HCT116 (cell line): ENCODE data around the gene FBXL15. TPM values are rescaled to one million over a fixed set of nuclear protein-coding genes. Genes with fewer than 3 reads are reported as not detected.

ENCODE experiments used
- ATAC-seq: fragments of 200-7000 bp; cut with Tn5 transposase; 2 replicates; pipeline ENCODE4 v1.9.1; 2020; ENCODE audit warnings: mild to moderate bottlenecking, moderate library complexity
- BruUV-seq: library from RNA; stranded (reverse); fragments of 400-500 nt; replicated peaks from 2 replicates; lab custom pipeline; 2021; lab: Mats Ljungman, UMichigan
- CTCF ChIA-PET: fragments of 300-600 bp; sonication (Branson Sonifier 250); formaldehyde crosslinking; loops from one replicate; lab custom pipeline; 2021; ENCODE audit warnings: antibody characterized with exemption; lab: Charles Lee
- POLR2A ChIA-PET: fragments of 300-600, 350-600 bp; sonication (Branson Sonifier 250); formaldehyde crosslinking; loops from one replicate; lab custom pipeline; 2021; ENCODE audit warnings: antibody characterized with exemption; lab: Charles Lee
- RAD21 ChIA-PET, 2 experiments: fragments of 300-600 bp; sonication (Branson Sonifier 250); formaldehyde crosslinking; loops; one replicate each; lab custom pipeline; 2023; ENCODE audit warnings: low total read pairs in 2 of 2; ENCODE audit not compliant: uncharacterized antibody in 2 of 2, unreplicated experiment in 2 of 2, low non-redundant PET in 1 of 2; lab: Charles Lee
- DNase-seq: peaks from one replicate; pipeline ENCODE4 v3.0.0-alpha.2; 2010; ENCODE audit warnings: low read depth, low spot score
- H2AFZ ChIP-seq: fragments of 200-600 bp; shearing (Covaris generic), sonication (generic); 2 replicates; pipeline ENCODE4 v1.6.1; 2017; ENCODE audit warnings: low read depth, mixed run types, mixed read lengths, antibody characterized with exemption, low read length; ENCODE audit not compliant: poor library complexity, severe bottlenecking
- H3K27ac ChIP-seq: 2 replicates; pipeline ENCODE4 v1.5.1; 2012; ENCODE audit warnings: low read depth, low read length
- H3K27me3 ChIP-seq: fragments of 200-600 bp; sonication (generic); 2 replicates; pipeline ENCODE4 v1.6.1; 2016; ENCODE audit warnings: mixed run types, low read length, mixed read lengths; ENCODE audit not compliant: insufficient read depth
- H3K36me3 ChIP-seq, 2 experiments: fragments of 200-500 bp in 1 of 2; fragments of 200-600 bp in 1 of 2; sonication (Bioruptor generic) in 1 of 2; sonication (generic) in 1 of 2; 2 replicates each; pipeline versions ENCODE4 v1.5.1 to v1.6.1; 2014 to 2016; ENCODE audit warnings: low read length in 2 of 2, inconsistent platforms in 1 of 2, mixed read lengths in 1 of 2, mixed run types in 1 of 2; ENCODE audit not compliant: insufficient read depth in 2 of 2, control insufficient read depth in 1 of 2
- H3K4me1 ChIP-seq, 2 experiments: fragments of 200-600 bp in 1 of 2; sonication (generic) in 1 of 2; 2 replicates each; pipeline versions ENCODE4 v1.5.1 to v1.6.1; 2012 to 2017; ENCODE audit warnings: low read length in 2 of 2, inconsistent platforms in 1 of 2, mild to moderate bottlenecking in 1 of 2, mixed read lengths in 1 of 2, mixed run types in 1 of 2, moderate library complexity in 1 of 2; ENCODE audit not compliant: insufficient read depth in 2 of 2, control insufficient read depth in 1 of 2
- H3K4me2 ChIP-seq: fragments of 200-600 bp; sonication (generic); 2 replicates; pipeline ENCODE4 v1.6.1; 2017; ENCODE audit warnings: mixed run types, low read length, mixed read lengths
- H3K4me3 ChIP-seq, 2 experiments: fragments of 200-600 bp in 1 of 2; sonication (generic) in 1 of 2; replicated peaks in 1 of 2; 2 replicates each; pipeline ENCODE4 v1.5.1; 2011 to 2016; ENCODE audit warnings: low read length in 2 of 2, control low read depth in 1 of 2, low read depth in 1 of 2, mild to moderate bottlenecking in 1 of 2, mixed read lengths in 1 of 2, mixed run types in 1 of 2
- H3K79me2 ChIP-seq: fragments of 200-600 bp; sonication (generic); 2 replicates; pipeline ENCODE4 v1.6.1; 2017; ENCODE audit warnings: mild to moderate bottlenecking, mixed run types, low read length, moderate library complexity, mixed read lengths; ENCODE audit not compliant: insufficient read depth
- H3K9ac ChIP-seq: fragments of 200-600 bp; sonication (generic); 2 replicates; pipeline ENCODE4 v1.6.1; 2016; ENCODE audit warnings: low read length, mixed read lengths
- H3K9me2 ChIP-seq: fragments of 200-600 bp; sonication (generic), shearing (Covaris generic); 2 replicates; pipeline ENCODE4 v1.6.1; 2017; ENCODE audit warnings: mixed run types, mild to moderate bottlenecking, moderate library complexity; ENCODE audit not compliant: insufficient read depth
- H3K9me3 ChIP-seq, 2 experiments: fragments of 200-500 bp in 1 of 2; fragments of 200-600 bp in 1 of 2; sonication (Bioruptor generic) in 1 of 2; sonication (generic) in 1 of 2; 2 replicates each; pipeline ENCODE4 v1.6.1; 2014 to 2017; ENCODE audit warnings: low read length in 2 of 2, mixed read lengths in 2 of 2, inconsistent platforms in 1 of 2, low read depth in 1 of 2, mild to moderate bottlenecking in 1 of 2, mixed run types in 1 of 2, moderate library complexity in 1 of 2; ENCODE audit not compliant: control insufficient read depth in 1 of 2, insufficient read depth in 1 of 2
- H4K20me1 ChIP-seq: fragments of 200-600 bp; sonication (generic), shearing (Covaris generic); 2 replicates; pipeline ENCODE4 v1.6.1; 2017; ENCODE audit warnings: mixed run types, mild to moderate bottlenecking, moderate library complexity; ENCODE audit not compliant: insufficient read depth
- ELF1 ChIP-seq: IDR thresholded peaks from 2 replicates; pipeline ENCODE4 v1.6.1; 2012; ENCODE audit warnings: low read depth, borderline replicate concordance
- EZH2 ChIP-seq: fragments of 200-600 bp; sonication (generic); IDR thresholded peaks from 2 replicates; pipeline ENCODE4 v1.6.1; 2017; ENCODE audit warnings: antibody characterized with exemption, mixed run types
- MAX ChIP-seq: IDR thresholded peaks from 2 replicates; pipeline ENCODE4 v1.6.1; 2012
- POLR2AphosphoS5 ChIP-seq: IDR thresholded peaks from 2 replicates; pipeline ENCODE4 v1.6.1; 2011; ENCODE audit warnings: mild to moderate bottlenecking, low read depth, low read length, moderate library complexity
- SRF ChIP-seq: IDR thresholded peaks from 2 replicates; pipeline ENCODE4 v1.6.1; 2012; ENCODE audit warnings: low read depth
- YY1 ChIP-seq: IDR thresholded peaks from 2 replicates; pipeline ENCODE4 v1.6.1; 2011; ENCODE audit warnings: low read length, low read depth, moderate library complexity, mild to moderate bottlenecking; ENCODE audit not compliant: insufficient replicate concordance; ENCODE audit errors: extremely low read depth
- ZNF274 ChIP-seq: fragments of 200-500 bp; sonication (Bioruptor generic); IDR thresholded peaks from 2 replicates; pipeline ENCODE4 v1.6.1; 2014; ENCODE audit warnings: mild to moderate bottlenecking, low read depth, low read length, inconsistent platforms
- intact Hi-C: fragments of 100-400 bp; cut with micrococcal nuclease; formaldehyde crosslinking; loops from 2 replicates; pipeline ENCODE4 v1.10.0; 2022
- total RNA-seq: library from RNA; stranded (reverse); gene quantifications from one replicate; pipeline ENCODE4 v1.2.1, GENCODE V29; 2021; ENCODE audit not compliant: unreplicated experiment

Gene FBXL15
- total RNA-seq, 1 experiment from 2014 or later, result 21.1 TPM

GRCh38 chr10:102397222-102398171, 23.1 kb upstream of the FBXL15 start:
- Histone ChIP-seq H2AFZ (no peak overlapping the region), H3K27me3 (no peaks in the 10 kb centered on the region), H3K4me2 (peak overlapping the region; percentile 99; the same call in 1 of the 2 replicates), H3K36me3 (peaks cover 8 to 26% of the 10 kb centered on the region in 2 experiments; a peak in 3 of 4 replicates), H3K27ac (0 out of 2 replicates have a peak overlapping the region, but pooled peaks have one; percentile 52), H3K79me2 (peaks cover 13% of the 10 kb centered on the region; the same call in 1 of the 2 replicates), H3K9ac (no peak overlapping the region), H3K4me1 (peaks cover 29 to 77% of the 10 kb centered on the region in 2 experiments), H4K20me1 (no peaks in the 10 kb centered on the region), H3K9me2 (no peaks in the 10 kb centered on the region), H3K9me3 (no peaks in the 10 kb centered on the region), H3K4me3 (no peak overlapping the region)
- intact Hi-C loops, result no loop called here
- TF ChIP-seq EZH2, result no peak
- TF ChIP-seq MAX, result no peak
- TF ChIP-seq YY1, result no peak
- no peak for TF ChIP-seq ZNF274
- no peak for TF ChIP-seq SRF
- no peak for TF ChIP-seq ELF1
- no peak for TF ChIP-seq POLR2AphosphoS5
- ChIA-PET POLR2A (interaction anchor here (1.0 to 1.1 kb wide), 2 partner anchors 10 to 167 kb away, joined by 3 read pairs; no protein-coding TSS in a partner anchor), CTCF (interaction anchor here (0.9 to 9.3 kb wide), 5 partner anchors 9 to 1528 kb away, joined by 3 to 154 read pairs (median 15); partner anchors contain the start of genes ELOVL3 and FBXL15), RAD21 (interaction anchor here in 1 of 2 experiments (1.3 kb wide), 1 partner anchor 167 kb away, joined by 3 read pairs; no protein-coding TSS in a partner anchor)
- BruUV-seq, result no TSS peak
- no peak for DNase-seq
- ATAC-seq, result no peak
